Skeletal muscle tissue (tissue), 4 donors: ENCODE measurements around the gene SNX1. TPM values are rescaled to one million over a fixed set of nuclear protein-coding genes. Genes with fewer than 3 reads are reported as not detected.
A peak's percentile ranks its signal among the peaks of the same experiment; 100 is the strongest.

ENCODE experiments used
- H3K27ac ChIP-seq: one replicate; pipeline ENCODE4 v1.7.0; 2013; ENCODE audit warnings: mild to moderate bottlenecking, low read depth, low read length, inconsistent platforms
- H3K27me3 ChIP-seq, 3 donors: one replicate each; pipeline ENCODE4 v1.7.0; 2013; ENCODE audit warnings: low read length in 3 of 3; ENCODE audit not compliant: control insufficient read depth in 3 of 3, insufficient read depth in 3 of 3
- H3K36me3 ChIP-seq, 3 donors: one replicate each; pipeline ENCODE4 v1.7.0; 2013; ENCODE audit warnings: low read length in 3 of 3; ENCODE audit not compliant: control insufficient read depth in 3 of 3, insufficient read depth in 3 of 3
- H3K4me1 ChIP-seq, 3 donors: one replicate each; pipeline ENCODE4 v1.7.0; 2013; ENCODE audit warnings: low read length in 3 of 3, mild to moderate bottlenecking in 3 of 3; ENCODE audit not compliant: control insufficient read depth in 3 of 3, insufficient read depth in 3 of 3
- H3K4me3 ChIP-seq, 3 donors: one replicate each; pipeline ENCODE4 v1.7.0; 2013; ENCODE audit warnings: low read length in 3 of 3
- H3K9ac ChIP-seq, 3 donors: one replicate each; pipeline ENCODE4 v1.7.0; 2013; ENCODE audit warnings: low read length in 3 of 3, mild to moderate bottlenecking in 3 of 3, moderate library complexity in 2 of 3, low read depth in 1 of 3
- H3K9me3 ChIP-seq, 3 donors: one replicate each; pipeline ENCODE4 v1.7.0; 2013; ENCODE audit warnings: low read length in 3 of 3; ENCODE audit not compliant: control insufficient read depth in 3 of 3
- total RNA-seq: library from RNA; depleted of rRNA; stranded (reverse); fragments of >200 nt; gene quantifications from one replicate; pipeline ENCODE4 v1.2.3, GENCODE V29; 2014
- donor health status: Osteomylitis.

SNX1 gene
- total RNA-seq, 1 donor from 2014 or later, result 26.6 TPM

DNA sequence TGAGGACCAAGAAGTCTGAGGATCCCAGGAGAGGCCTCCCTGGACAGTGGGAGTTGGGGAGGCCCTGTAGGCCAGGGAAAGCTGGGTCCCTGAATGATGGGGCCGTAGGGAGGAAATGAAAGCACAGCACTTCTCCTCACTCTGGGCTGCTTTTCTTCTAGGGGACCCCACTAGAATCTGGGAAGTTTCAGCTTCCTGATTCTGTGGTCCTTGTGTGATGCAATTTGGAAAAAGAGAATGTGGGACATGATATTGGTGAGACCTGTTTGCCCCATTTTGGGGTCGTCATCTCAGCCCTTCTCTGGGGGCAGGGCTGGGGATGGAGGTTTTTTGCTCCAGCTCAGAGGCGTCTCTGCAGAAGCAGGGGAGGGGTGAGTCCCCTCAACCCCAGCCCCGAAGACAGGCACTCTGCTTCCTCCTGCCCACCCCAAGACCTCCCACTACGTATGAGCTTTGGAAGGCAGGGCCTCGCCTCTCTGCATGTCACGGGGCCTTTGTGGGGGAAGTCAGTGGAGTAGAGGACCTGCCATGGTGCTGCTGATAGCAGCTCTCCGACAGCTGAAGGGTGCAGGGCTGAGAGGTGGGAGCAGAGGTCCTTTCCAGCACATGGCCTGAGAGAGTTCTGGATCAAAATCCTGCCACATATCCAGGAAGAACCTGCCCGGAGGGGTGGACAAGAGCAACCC lies 54.3 kb downstream of the SNX1 start:
- Histone ChIP-seq H3K27me3 (peaks cover 3 to 20% (median 19%) of the 10 kb centered on the region in 3 donors), H3K27ac (no peak overlapping the region), H3K4me1 (peaks cover 16 to 32% (median 23%) of the 10 kb centered on the region in 3 donors), H3K9me3 (no peaks in the 10 kb centered on the region), H3K4me3 (no peak overlapping the region), H3K36me3 (peaks cover 6 to 11% (median 8%) of the 10 kb centered on the region in 3 donors), H3K9ac (no peak overlapping the region)

DNA sequence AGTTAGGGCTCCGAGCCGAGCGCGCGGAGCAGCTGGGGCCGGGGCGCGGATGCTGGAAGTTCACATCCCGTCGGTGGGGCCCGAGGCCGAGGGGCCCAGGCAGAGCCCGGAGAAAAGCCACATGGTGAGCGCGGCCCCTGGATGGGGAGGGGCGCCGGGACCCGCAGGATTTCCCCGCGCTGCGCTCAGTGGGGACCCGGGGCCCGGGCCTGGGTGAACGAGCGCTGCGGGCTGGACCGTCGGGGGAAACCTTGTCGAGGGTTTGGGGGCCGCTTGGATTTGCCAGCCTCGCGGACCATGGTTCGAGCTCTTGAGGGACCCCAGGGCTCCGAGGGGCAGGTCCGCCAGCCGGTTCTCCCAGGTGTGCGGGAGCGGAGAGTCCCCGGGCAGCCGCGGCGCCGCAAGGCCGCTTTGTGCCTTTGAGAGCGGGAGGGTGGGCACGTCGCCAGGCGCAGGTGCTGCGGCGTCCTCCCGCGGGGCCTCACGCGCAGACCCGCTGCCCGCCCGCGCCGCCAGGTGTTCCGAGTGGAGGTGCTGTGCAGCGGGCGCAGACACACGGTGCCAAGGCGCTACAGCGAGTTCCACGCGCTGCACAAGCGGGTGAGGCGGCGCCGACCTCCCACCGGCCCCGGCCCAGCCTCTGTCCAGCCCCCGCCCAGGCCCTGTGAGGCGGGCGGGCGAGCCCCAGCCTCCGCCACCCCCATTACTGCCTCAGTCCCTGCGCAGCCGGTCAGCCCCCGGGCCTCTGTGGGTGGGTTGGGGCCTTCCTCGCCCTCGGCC lies 56.1 kb downstream of the SNX1 start, which contains the start of gene SNX22:
SNX22 (plus strand) TSS at position 5 of the 780 bp plus-strand sequence; CDS start at position 50, 45 bp downstream.
- H3K9ac ChIP-seq, result peak within 1 kb of the TSS in 1 of 3 donors; percentile 33
- no peak within 1 kb of the TSS for H3K27ac ChIP-seq
- H3K27me3 ChIP-seq, result peaks cover 3 to 20% (median 15%) of the 10 kb centered on the region in 3 donors
- peaks cover 16 to 32% (median 23%) of the 10 kb centered on the region in 3 donors for H3K4me1 ChIP-seq
- no peaks in the 10 kb centered on the region for H3K9me3 ChIP-seq
- H3K4me3 ChIP-seq, result peak within 1 kb of the TSS; percentile 29 to 58 (median 48)
- peaks cover 18 to 21% (median 20%) of the 10 kb centered on the region in 3 donors for H3K36me3 ChIP-seq

DNA sequence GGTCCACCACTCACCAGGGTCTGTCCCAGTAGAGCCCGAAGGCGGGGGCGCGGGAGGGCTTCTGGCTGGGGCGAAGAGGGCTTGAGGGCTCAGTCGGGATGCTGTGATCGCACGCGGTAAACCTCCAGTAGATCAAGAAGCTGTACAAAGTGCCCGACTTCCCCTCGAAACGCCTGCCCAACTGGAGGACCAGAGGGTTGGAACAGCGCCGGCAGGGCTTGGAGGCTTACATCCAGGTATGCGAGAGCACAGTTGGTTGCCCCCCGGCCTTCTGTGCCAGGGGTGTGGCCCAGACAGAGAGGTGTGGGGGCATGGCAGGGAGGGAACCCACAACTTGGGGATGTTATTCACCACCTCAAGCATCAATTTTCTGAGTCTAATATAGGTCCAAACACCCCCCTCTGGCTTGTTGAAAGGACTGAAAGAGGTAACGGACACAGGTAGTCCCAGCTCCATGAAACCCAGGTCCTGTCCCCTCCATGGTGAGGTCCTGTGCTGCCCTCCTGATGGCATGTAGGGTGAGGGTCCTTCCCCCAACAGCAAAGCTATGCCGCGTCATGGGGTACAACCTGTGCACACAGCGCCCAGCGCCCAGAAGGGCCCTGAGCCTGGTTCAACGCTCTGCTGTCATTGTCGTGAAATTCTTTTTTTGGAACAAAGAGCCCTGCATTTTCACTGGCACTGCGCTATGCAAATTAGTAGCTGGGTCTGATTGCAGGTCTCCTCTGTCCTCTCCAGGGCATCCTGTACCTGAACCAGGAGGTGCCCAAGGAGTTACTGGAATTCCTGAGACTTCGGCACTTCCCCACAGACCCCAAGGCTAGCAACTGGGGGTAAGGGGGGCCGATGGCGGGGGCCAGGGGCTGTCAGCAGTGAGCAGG lies 57.0 kb downstream of the SNX1 start:
- H3K9ac ChIP-seq, result no peak overlapping the region
- H3K27me3 ChIP-seq, result peaks cover 3 to 20% (median 15%) of the 10 kb centered on the region in 3 donors
- peaks cover 27 to 29% (median 27%) of the 10 kb centered on the region in 3 donors for H3K36me3 ChIP-seq
- no peak overlapping the region for H3K27ac ChIP-seq
- H3K4me1 ChIP-seq, result peaks cover 16 to 32% (median 23%) of the 10 kb centered on the region in 3 donors
- H3K4me3 ChIP-seq, result peak overlapping the region in 1 of 3 donors; percentile 54
- no peaks in the 10 kb centered on the region for H3K9me3 ChIP-seq

DNA sequence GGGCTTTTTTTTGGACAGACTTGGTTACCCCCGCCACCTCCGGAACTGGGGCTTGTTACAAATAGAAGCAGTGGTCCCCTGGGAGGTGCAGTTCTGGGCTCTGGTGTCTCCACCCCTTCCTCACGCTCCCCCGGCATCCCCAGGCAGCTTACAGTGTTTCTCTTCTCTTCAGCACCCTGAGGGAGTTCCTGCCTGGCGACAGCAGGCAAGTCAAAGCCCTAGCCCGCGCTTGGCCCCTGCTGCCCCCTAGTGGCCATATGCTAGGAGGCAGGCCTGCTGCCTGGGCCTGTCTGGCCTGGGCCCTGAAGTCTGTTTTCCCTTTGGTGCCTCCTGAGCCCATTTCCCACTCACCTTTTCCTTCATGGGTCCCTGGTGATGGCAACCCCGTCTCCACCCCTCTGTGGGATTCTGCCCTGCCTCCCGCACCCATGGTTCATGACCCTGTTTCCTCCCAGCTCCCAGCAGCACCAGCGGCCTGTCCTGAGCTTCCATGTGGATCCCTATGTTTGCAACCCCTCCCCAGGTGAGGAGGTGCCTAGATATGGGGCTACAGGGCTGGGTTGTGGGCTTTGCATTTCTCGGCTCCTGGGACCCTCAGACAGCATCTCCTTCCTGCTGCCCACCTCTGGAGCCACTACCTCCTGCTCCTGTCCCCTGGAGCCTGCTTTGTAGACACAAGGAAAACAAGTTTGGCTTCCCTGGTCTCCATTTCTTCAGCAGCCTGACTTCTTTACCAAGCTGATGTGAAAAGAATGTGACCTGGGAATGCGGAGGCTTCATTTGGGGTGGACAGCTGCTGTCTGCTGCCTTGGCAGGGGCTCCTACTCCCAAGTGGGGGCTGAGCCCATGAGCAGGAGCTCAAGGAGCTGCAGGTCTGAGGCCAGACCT lies 57.9 kb downstream of the SNX1 start:
- no peak overlapping the region for H3K4me3 ChIP-seq

DNA sequence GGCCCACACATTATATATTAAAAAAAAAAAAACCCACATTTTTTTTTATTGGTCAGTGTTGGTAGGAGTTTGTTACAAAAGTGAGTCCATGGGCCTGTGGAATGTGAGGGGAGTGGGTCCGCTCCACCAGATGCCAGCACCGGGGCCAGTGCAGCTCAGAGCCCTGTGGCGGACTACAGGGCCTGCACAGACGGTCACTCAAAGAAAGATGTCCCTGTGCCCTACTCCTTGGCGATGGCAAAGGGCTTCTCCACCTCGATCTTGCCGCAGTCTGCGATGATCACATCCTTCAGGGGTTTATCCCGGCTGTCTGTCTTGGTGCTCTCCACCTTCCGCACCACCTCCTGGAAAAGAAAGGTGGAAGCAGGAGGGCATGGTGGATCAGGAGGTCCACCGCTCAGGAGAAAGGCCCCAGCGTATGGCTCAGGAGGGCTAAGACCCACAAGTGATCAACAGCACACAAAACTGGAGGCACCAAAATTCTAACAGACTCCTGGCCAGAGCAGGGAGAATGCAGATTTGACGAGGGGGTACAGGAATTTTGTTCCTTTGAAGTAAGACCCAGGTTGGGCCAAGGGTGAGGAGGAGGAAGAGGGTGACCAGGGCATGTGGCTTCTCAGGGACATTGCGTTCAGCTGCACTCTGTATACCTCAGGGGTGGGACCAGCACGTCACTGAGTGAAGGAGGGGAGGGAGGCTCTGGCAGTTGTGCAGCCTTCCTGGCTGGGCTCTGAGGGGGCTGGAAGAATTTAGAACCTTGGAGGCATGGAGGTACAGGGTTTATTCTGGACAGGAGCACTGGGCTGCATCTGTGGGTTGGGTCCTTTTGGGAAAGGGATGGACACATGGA lies 60.2 kb downstream of the SNX1 start:
- peaks cover 18 to 36% (median 22%) of the 10 kb centered on the region in 3 donors for H3K4me1 ChIP-seq
- no peak overlapping the region for H3K27ac ChIP-seq
- peaks cover 49 to 57% (median 53%) of the 10 kb centered on the region in 3 donors for H3K36me3 ChIP-seq

More for the DNA sequence above, 57.9 kb downstream of the SNX1 start:
- peaks cover 37 to 39% (median 37%) of the 10 kb centered on the region in 3 donors for H3K36me3 ChIP-seq
- peak overlapping the region; percentile 32 to 68 (median 45) for H3K9ac ChIP-seq
- H3K27me3 ChIP-seq, result peaks cover 3 to 20% (median 15%) of the 10 kb centered on the region in 3 donors
- no peak overlapping the region for H3K27ac ChIP-seq
- H3K9me3 ChIP-seq, result no peaks in the 10 kb centered on the region
- peaks cover 16 to 32% (median 23%) of the 10 kb centered on the region in 3 donors for H3K4me1 ChIP-seq

DNA sequence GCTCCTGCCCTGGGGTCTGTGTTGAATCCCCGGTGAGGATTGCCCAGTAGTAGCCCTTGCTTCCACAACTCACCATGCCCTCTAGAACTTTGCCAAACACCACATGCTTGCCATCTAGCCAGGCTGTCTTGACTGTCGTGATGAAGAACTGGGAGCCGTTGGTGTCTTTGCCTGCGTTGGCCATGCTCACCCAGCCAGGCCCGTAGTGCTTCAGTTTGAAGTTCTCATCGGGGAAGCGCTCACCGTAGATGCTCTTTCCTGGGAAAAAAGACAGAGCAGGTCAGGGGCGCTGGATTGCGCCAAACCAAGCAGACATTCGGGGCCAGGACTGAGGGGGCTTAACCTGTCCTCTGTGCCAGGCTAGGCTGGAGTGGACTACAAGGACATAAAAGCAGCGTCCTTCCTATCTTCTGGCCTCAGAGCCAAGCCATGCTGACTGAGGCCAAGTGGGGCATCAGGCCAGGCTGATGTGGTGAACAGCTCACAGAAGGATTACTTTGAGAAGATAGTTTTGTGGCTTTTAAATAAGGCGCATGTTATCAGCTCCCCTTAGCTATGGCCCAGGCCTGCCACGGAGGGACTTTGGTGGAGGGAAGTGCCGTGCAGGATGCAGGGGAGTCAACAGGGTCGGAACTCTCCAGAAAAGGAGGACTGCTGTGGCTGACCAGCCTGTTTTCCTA lies 61.0 kb downstream of the SNX1 start:
- H3K4me1 ChIP-seq, result peaks cover 17 to 37% (median 23%) of the 10 kb centered on the region in 3 donors
- no peak overlapping the region for H3K4me3 ChIP-seq
- H3K27me3 ChIP-seq, result peaks cover 3 to 13% (median 12%) of the 10 kb centered on the region in 3 donors
- no peak overlapping the region for H3K9ac ChIP-seq
- H3K9me3 ChIP-seq, result no peaks in the 10 kb centered on the region
- H3K27ac ChIP-seq, result no peak overlapping the region
- H3K36me3 ChIP-seq, result peaks cover 51 to 57% (median 55%) of the 10 kb centered on the region in 3 donors

More for the DNA sequence above, 60.2 kb downstream of the SNX1 start:
- peaks cover 3 to 18% (median 15%) of the 10 kb centered on the region in 3 donors for H3K27me3 ChIP-seq
- H3K4me3 ChIP-seq, result no peak overlapping the region
- no peak overlapping the region for H3K9ac ChIP-seq
- no peaks in the 10 kb centered on the region for H3K9me3 ChIP-seq

DNA sequence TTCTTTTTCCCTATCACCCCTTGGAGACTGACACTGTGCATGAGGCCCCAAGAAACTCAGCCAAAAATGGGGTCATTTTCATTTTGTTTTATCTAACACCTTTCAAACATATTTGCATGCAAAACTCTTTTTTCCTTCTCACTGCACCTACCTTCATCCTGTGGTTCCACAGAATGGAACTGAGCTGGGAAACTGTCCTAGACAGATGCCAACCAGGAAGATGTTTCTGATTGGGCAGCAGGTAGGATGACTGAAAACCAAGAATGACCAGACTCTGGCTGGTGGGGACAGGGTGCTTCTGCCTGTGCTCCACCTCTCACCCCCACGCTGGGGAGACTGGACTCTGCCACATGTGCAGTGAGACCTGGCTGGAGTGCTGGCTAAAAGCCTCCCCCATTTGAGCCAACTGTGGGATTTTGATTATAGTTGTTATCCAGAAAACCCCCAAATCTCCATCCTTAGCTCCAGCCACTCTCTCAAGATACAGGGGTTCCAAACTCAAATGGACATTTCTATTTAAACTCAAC lies 61.9 kb downstream of the SNX1 start:
- H3K36me3 ChIP-seq, result peaks cover 52 to 57% (median 56%) of the 10 kb centered on the region in 3 donors
- H3K9ac ChIP-seq, result no peak overlapping the region
- peaks cover 18 to 35% (median 23%) of the 10 kb centered on the region in 3 donors for H3K4me1 ChIP-seq
- H3K4me3 ChIP-seq, result no peak overlapping the region
- H3K27ac ChIP-seq, result no peak overlapping the region
- no peaks in the 10 kb centered on the region for H3K9me3 ChIP-seq
- peaks cover 0 to 5% (median 3%) of the 10 kb centered on the region in 3 donors for H3K27me3 ChIP-seq
